Right atrium auricular region (tissue), 2 donors: ENCODE results near the gene GXYLT2. TPM values are rescaled to one million over a fixed set of nuclear protein-coding genes. Genes with fewer than 3 reads are reported as not detected.

Experiments
- DNase-seq: peaks from one replicate; pipeline ENCODE4 v3.0.0-alpha.2; 2019; ENCODE audit warnings: low spot score
- H3K27ac ChIP-seq, 2 donors: fragments of 200-600 bp; sonication (generic); 1 replicate in 1 of 2; 2 replicates in 1 of 2; pipeline ENCODE4 v1.5.1; 2016 to 2019
- H3K27me3 ChIP-seq, 2 donors: fragments of 200-600 bp; sonication (generic); one replicate each; pipeline versions ENCODE4 v1.5.1 to v1.6.0; 2017 to 2019
- H3K36me3 ChIP-seq: fragments of 200-600 bp; sonication (generic); one replicate; pipeline ENCODE4 v1.5.1; 2016
- H3K4me1 ChIP-seq, 2 donors: fragments of 200-600 bp; sonication (generic); one replicate each; pipeline versions ENCODE4 v1.5.1 to v1.6.0; 2017 to 2019
- H3K4me3 ChIP-seq, 2 donors: fragments of 200-600 bp; sonication (generic); 1 replicate in 1 of 2; 2 replicates in 1 of 2; pipeline ENCODE4 v1.5.1; 2017 to 2019; ENCODE audit warnings: mild to moderate bottlenecking in 1 of 2, moderate library complexity in 1 of 2
- H3K9me3 ChIP-seq, 2 donors: fragments of 200-600 bp; sonication (generic); one replicate each; pipeline ENCODE4 v1.5.1; 2019
- CTCF ChIP-seq, 2 donors: fragments of 200-600 bp; sonication (generic); IDR thresholded peaks; one replicate each; pipeline ENCODE4 v1.5.1; 2019; ENCODE audit warnings: antibody characterized with exemption in 2 of 2
- total RNA-seq, 2 donors: library from RNA; depleted of rRNA; stranded (reverse); fragments of >200 nt; gene quantifications; one replicate each; pipeline ENCODE4 v1.1.0, GENCODE V29; 2016

Gene GXYLT2
- total RNA-seq, 2 donors from 2014 or later = 31.7 to 37.3 TPM

DNA sequence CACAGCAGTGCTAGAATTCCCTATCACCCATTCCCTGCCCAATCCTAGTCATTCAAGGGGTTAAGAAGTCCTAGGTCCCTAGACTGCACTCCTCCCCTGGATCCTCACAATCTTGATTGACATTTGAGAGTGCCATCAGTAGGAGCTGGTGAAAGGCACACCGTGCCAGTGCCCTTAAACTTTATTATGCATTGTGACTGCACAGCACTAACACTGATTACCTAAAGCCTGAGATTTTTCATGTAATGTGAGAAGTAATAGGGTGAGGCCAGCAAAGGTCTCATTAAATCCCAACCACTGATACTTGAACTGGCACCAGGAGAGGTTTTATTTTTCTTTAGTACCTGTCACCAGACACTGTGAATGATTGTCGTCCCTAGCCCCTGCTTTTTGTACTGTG, 16.3 kb downstream of the GXYLT2 start:
- H3K36me3 ChIP-seq = peaks cover 8% of the 10 kb centered on the region
- no peaks in the 10 kb centered on the region for H3K27me3 ChIP-seq
- no peak overlapping the region for H3K4me3 ChIP-seq
- DNase-seq = no peak
- no peak for TF ChIP-seq CTCF (IDR thresholded peaks at IDR 0.05)
- H3K27ac ChIP-seq = no peak overlapping the region
- peaks cover 0 to 58% of the 10 kb centered on the region in 2 donors for H3K4me1 ChIP-seq
- no peaks in the 10 kb centered on the region for H3K9me3 ChIP-seq

- peaks cover 8% of the 10 kb centered on the region for H3K36me3 ChIP-seq
- DNase-seq = no peak
- H3K4me3 ChIP-seq = no peak overlapping the region
- peaks cover 0 to 50% of the 10 kb centered on the region in 2 donors for H3K4me1 ChIP-seq
- no peak for TF ChIP-seq CTCF (IDR thresholded peaks at IDR 0.05)
- H3K27ac ChIP-seq = no peak overlapping the region
- H3K27me3 ChIP-seq = no peaks in the 10 kb centered on the region
- H3K9me3 ChIP-seq = no peaks in the 10 kb centered on the region
Measured at GRCh38 chr3:72906154-72906553, 18.3 kb downstream of the GXYLT2 start.

GRCh38 chr3:72907131-72907711, 19.4 kb downstream of the GXYLT2 start:
- peaks cover 0 to 50% of the 10 kb centered on the region in 2 donors for H3K4me1 ChIP-seq
- TF ChIP-seq CTCF (IDR thresholded peaks at IDR 0.05) = no peak

GRCh38 chr3:72907731-72908620, 20.1 kb downstream of the GXYLT2 start:
- H3K27me3 ChIP-seq = no peaks in the 10 kb centered on the region
- H3K4me1 ChIP-seq = peaks cover 0 to 42% of the 10 kb centered on the region in 2 donors
- no peak for TF ChIP-seq CTCF (IDR thresholded peaks at IDR 0.05)
- H3K36me3 ChIP-seq = peaks cover 8% of the 10 kb centered on the region
- DNase-seq = peak; percentile 83
- H3K9me3 ChIP-seq = no peaks in the 10 kb centered on the region
- H3K4me3 ChIP-seq = no peak overlapping the region
- peak overlapping the region; percentile 36 to 66 for H3K27ac ChIP-seq

More at GRCh38 chr3:72907131-72907711, 19.4 kb downstream of the GXYLT2 start:
- Histone ChIP-seq H3K27ac (peak overlapping the region; percentile 36 to 66), H3K4me3 (no peak overlapping the region), H3K36me3 (peaks cover 8% of the 10 kb centered on the region), H3K9me3 (no peaks in the 10 kb centered on the region), H3K27me3 (no peaks in the 10 kb centered on the region)
- peak; percentile 74 for DNase-seq

- Histone ChIP-seq H3K4me1 (peaks cover 0 to 28% of the 10 kb centered on the region in 2 donors), H3K27ac (no peak overlapping the region), H3K36me3 (peaks cover 8% of the 10 kb centered on the region), H3K9me3 (no peaks in the 10 kb centered on the region), H3K4me3 (no peak overlapping the region), H3K27me3 (no peaks in the 10 kb centered on the region)
- DNase-seq = no peak
- no peak for TF ChIP-seq CTCF (IDR thresholded peaks at IDR 0.05)
Measured at GRCh38 chr3:72909591-72909990, 21.7 kb downstream of the GXYLT2 start.
